Colonic mucosa (tissue), 4 donors: ENCODE results near the gene MON1B. TPM values are rescaled to one million over a fixed set of nuclear protein-coding genes. Genes with fewer than 3 reads are reported as not detected.

Experiments used
- DNase-seq: peaks from one replicate; pipeline ENCODE4 v3.0.0-alpha.2; 2020
- H3K27ac ChIP-seq: fragments of 200-600 bp; one replicate; pipeline ENCODE4 v1.8.0; 2021
- H3K27me3 ChIP-seq: fragments of 200-600 bp; one replicate; pipeline ENCODE4 v1.8.0; 2021
- H3K36me3 ChIP-seq: fragments of 200-600 bp; one replicate; pipeline ENCODE4 v1.8.0; 2021
- H3K4me1 ChIP-seq: fragments of 200-600 bp; one replicate; pipeline ENCODE4 v1.8.0; 2021; ENCODE audit warnings: mild to moderate bottlenecking
- H3K4me3 ChIP-seq: fragments of 200-600 bp; one replicate; pipeline ENCODE4 v1.8.0; 2021
- H3K9ac ChIP-seq, 2 donors: one replicate each; pipeline ENCODE4 v1.7.0; 2013; ENCODE audit warnings: control low read depth in 2 of 2, low read depth in 2 of 2, low read length in 2 of 2
- H3K9me3 ChIP-seq: fragments of 200-600 bp; one replicate; pipeline ENCODE4 v1.8.0; 2021
- intact Hi-C: fragments of 100-400 bp; cut with DNase I; formaldehyde crosslinking; loops from one replicate; pipeline ENCODE4 v1.14.1; 2022
- total RNA-seq, 2 donors: library from RNA; stranded (reverse); fragmentation: NEBNext Ultra II Directional in 1 of 2; extraction: Animal tissue kit (Norgen Biotek cat#: 25700) in 1 of 2; gene quantifications; one replicate each; pipeline ENCODE4 v1.2.1, GENCODE V29; 2021
- TF ChIP-seq, protein P1 (sequence below): fragments of 200-600 bp; IDR thresholded peaks from one replicate; pipeline ENCODE4 v1.8.0; 2022; ENCODE audit warnings: antibody characterized with exemption, mild to moderate bottlenecking
- donor health status: healthy.
- donor health status: DM: no; HTN: no; CAD: no.
- donor health status: DM: no; HTN: no; CAD: no.

MON1B gene
- total RNA-seq, 2 donors from 2014 or later: 69.6 to 103 TPM

DNA sequence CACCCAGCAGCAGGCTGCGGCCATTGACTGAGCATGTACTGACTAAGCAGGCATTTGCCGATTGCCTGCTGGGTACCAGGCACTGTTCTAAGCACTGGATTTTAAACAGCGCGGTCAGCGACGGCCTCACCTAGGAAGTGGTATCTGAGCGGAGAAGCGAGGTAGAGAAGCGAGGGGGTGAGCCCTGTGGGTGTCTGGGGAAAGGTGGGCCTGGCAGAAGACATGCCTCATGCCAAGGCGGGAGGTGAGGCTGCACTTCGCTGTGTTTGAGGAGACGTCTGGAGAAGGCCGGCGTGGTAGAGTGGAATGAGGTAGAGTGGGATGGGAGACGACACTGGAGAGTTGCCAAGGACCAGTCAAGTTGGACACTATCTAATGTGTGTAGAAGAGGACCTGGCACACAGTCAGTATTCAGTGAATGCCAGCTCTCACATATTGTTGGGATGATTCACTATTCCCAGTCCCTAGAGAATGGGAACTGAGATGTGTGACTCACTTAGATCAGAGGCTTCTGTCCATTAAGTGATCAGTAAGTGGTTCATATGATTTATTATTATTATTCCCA is 22.6 kb downstream of the MON1B start:
- no peak overlapping the region for H3K9ac ChIP-seq
- no peaks in the 10 kb centered on the region for H3K27me3 ChIP-seq
- DNase-seq: no peak
- no peak overlapping the region for H3K27ac ChIP-seq
- H3K4me3 ChIP-seq: no peak overlapping the region
- TF ChIP-seq, protein P1, sequence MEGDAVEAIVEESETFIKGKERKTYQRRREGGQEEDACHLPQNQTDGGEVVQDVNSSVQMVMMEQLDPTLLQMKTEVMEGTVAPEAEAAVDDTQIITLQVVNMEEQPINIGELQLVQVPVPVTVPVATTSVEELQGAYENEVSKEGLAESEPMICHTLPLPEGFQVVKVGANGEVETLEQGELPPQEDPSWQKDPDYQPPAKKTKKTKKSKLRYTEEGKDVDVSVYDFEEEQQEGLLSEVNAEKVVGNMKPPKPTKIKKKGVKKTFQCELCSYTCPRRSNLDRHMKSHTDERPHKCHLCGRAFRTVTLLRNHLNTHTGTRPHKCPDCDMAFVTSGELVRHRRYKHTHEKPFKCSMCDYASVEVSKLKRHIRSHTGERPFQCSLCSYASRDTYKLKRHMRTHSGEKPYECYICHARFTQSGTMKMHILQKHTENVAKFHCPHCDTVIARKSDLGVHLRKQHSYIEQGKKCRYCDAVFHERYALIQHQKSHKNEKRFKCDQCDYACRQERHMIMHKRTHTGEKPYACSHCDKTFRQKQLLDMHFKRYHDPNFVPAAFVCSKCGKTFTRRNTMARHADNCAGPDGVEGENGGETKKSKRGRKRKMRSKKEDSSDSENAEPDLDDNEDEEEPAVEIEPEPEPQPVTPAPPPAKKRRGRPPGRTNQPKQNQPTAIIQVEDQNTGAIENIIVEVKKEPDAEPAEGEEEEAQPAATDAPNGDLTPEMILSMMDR: no peak
- no peaks in the 10 kb centered on the region for H3K4me1 ChIP-seq
- H3K36me3 ChIP-seq: no peaks in the 10 kb centered on the region
- no peaks in the 10 kb centered on the region for H3K9me3 ChIP-seq
- intact Hi-C loops: no loop called here

DNA sequence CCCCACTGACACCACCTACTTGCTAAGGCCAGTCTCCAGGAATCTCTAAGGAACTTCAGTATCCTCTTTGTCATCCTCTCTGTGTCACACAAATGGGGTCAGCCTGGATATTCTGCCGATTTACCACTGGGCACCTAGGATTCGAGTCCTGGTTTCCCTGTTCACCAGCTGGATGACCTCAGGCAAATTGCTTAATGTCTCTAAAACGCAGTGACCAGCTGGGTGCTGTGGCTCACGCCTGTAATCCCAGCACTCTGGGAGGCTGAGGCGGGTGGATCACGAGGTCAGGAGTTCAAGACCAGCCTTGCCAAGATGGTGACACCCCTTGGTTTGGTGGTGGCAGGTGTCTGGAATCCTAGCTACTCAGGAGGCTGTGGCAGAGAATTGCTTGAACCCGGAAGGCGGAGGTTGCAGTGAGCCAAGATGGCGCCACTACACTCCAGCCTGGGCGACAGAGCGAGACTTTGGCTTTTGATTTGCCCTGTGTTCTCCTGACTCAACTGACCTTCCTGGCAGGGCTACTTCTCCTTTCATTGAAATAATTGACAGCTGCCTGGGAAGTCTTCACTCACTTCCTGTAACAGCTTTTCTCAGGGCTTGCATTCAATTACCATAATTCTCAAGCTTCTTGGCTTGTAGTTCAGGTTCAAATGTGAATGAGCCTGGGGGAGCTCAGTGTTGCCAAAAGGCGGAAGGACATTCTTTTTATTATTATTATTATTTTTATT is 23.6 kb downstream of the MON1B start:
- Histone ChIP-seq H3K9ac (no peak overlapping the region), H3K4me1 (no peaks in the 10 kb centered on the region), H3K4me3 (no peak overlapping the region), H3K27me3 (no peaks in the 10 kb centered on the region), H3K9me3 (no peaks in the 10 kb centered on the region), H3K36me3 (no peaks in the 10 kb centered on the region), H3K27ac (no peak overlapping the region)
- TF ChIP-seq, protein P1: no peak
- intact Hi-C loops: no loop called here
- no peak for DNase-seq

DNA sequence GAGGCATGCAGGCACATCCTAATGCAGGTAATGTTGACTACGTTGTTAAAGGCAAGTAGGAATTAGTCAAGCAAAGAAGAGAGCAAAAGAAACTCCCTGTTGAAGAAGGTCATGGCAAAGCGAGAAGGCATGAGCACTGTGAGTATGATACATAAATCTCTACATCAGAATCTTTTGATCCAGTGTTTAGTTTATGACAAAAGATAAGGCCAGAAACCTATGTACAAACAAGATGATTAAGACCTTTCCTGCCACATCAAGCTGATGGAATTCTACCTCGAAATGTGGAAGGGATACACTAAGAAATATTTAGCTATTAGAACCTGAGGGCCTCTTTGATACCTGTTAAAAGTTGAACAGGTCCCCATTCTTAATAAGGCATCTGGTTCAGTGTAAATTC is 28.4 kb downstream of the MON1B start:
- Histone ChIP-seq H3K4me1 (no peaks in the 10 kb centered on the region), H3K27ac (no peak overlapping the region), H3K4me3 (no peak overlapping the region), H3K27me3 (no peaks in the 10 kb centered on the region), H3K36me3 (no peaks in the 10 kb centered on the region), H3K9me3 (no peaks in the 10 kb centered on the region), H3K9ac (no peak overlapping the region)
- no peak for DNase-seq
- intact Hi-C loops: no loop called here
- TF ChIP-seq, protein P1: no peak

DNA sequence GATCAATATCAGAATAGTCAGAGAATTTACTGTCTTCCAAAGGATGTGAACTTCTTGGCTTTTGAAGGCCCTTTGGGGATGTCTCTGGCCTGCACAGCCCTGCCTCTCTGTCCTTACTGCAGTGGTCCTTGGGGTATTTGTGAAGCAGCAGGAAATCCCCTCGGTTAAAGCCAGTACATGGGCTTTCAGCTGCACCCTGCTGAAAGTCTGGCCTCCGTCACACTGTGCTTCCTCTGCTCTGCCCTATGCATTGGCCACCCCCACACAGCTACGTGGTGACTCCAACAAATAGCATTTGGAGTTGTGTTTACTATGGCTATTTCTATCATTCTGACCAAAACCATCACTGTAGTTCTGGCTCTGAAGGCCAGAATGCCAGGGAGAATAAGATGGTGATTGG is 29.4 kb downstream of the MON1B start:
- H3K36me3 ChIP-seq: no peaks in the 10 kb centered on the region
- H3K27me3 ChIP-seq: no peaks in the 10 kb centered on the region
- H3K4me3 ChIP-seq: no peak overlapping the region
- TF ChIP-seq, protein P1: no peak
- no peaks in the 10 kb centered on the region for H3K4me1 ChIP-seq
- H3K27ac ChIP-seq: no peak overlapping the region
- H3K9me3 ChIP-seq: no peaks in the 10 kb centered on the region
- no peak overlapping the region for H3K9ac ChIP-seq
- DNase-seq: no peak
- intact Hi-C loops: no loop called here

DNA sequence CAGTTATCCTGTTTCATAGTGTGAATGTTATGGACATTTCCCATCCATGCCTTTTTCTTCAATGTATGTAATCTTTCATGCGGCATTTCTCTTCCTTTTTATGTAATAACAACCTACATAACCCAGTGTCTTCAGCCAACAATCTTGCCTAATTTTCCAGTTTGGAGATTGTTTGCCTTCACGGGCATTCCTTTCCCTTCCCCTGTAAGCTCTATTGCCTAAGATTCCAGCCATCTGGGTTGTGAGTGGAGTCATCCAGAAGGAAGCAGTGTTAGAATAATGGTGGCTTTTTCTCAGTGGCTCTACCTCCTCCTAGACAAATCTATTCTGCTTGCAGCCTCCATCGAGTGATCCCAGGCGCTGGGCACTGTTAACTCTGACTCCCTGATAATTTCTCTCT is 30.5 kb downstream of the MON1B start:
- no peaks in the 10 kb centered on the region for H3K27me3 ChIP-seq
- H3K27ac ChIP-seq: no peak overlapping the region
- H3K36me3 ChIP-seq: no peaks in the 10 kb centered on the region
- TF ChIP-seq, protein P1: no peak
- H3K4me3 ChIP-seq: no peak overlapping the region
- intact Hi-C loops: no loop called here
- no peak for DNase-seq
- H3K9ac ChIP-seq: no peak overlapping the region
- H3K9me3 ChIP-seq: no peaks in the 10 kb centered on the region
- H3K4me1 ChIP-seq: no peaks in the 10 kb centered on the region
